ENCODE results near the gene RNF217.
"Not testable (repeated sequence)": the region's sequence is repeated elsewhere in the genome, so short reads cannot be mapped to it uniquely, and the experiment has no call there.

The RNF217 gene

DNA sequence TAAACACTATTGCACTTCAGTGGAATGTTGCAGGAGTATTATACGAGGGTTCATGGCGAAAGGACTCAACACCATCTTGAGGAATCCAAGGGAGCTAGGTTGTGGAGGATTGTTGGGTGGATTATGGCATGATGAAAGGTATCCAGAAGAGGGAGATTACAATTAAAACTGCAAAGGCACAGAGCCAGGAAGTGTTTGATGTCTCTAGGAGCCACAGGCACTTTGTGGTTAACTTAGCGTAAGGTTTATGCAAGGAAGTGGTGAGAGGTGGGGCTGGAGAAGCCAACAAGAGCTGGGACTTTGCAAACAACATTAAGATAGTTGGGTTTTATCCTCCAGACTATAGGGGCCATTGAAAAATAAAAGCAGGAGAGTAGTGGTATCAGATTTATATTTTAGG is 104.7 kb downstream of the RNF217 start:
- no peak for DNase-seq

DNA sequence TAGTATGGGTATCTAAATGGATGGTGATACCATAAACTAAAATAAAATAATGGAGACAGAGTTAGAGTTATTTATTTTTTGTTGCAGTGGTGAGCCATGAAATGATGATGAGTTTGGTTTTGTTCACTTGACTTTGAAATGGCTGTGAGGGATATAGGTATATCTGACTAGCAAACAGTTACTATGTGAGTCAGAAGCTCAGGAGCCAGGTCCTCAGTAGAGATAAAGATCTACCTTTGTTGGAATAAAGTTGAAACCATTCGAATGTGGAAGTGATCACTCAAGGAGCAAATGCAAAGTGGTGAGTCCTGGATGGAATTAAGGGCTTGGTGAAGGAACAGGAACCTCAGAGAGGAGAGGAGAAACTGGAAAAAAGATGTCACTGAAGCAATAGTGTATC is 105.3 kb downstream of the RNF217 start:
- DNase-seq, result no peak

DNA sequence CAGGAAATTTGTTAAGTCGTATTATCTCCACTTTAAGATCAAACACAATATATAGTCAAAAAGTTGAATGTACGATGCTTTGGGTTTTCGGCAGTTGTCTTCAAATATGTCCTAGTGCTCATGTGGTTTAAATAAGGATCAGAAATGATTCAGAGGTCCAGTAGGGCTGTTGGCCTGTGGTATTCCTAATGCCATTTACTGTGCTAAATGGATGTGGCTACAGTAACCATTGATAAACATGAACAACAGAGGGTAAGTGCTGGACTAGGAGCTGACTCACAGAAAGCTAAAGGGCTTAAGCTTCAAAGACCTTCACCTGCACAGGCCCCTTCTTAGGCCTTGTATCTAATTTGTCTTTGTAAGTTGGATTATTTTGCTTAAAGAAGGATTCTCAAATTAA is 110.8 kb downstream of the RNF217 start:
- DNase-seq, result no peak

DNA sequence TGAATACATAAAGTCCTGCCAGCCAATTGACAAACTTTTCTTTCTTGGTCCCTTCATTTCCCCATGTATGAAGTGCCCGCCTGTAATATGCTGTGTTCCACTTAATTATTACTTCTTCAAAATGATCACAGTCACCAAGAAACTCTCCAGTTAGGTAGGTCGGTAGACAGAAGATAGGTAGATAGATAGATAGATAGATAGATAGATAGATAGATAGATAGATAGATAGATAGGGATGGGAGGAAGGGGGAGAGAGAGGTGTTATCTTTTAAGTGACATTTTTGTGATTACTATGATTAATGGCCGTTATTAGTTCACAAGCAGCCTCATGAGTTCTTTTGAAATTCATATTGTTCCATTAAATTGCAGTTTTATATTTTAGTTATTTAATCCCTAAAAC is 111.9 kb downstream of the RNF217 start:
- DNase-seq, result no peak

DNA sequence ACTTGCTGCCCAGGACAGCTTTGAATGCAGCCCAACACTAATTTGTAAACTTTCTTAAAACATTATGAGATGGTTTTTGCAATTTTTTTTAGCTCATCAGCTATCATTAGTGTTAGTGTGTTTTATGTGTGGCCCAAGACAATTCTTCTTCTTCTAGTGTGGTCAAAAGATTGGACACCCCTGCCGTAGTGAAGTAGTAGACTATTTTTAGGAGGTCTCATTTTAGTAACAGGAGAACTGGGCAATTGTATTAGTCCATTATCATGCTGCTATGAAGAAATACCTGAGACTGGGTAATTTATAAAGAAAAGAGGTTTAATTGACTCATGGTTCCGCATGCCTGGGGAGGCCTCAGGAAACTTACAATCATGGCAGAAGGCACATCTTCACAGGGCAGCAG is 112.8 kb downstream of the RNF217 start:
- not testable (repeated sequence) for DNase-seq

DNA sequence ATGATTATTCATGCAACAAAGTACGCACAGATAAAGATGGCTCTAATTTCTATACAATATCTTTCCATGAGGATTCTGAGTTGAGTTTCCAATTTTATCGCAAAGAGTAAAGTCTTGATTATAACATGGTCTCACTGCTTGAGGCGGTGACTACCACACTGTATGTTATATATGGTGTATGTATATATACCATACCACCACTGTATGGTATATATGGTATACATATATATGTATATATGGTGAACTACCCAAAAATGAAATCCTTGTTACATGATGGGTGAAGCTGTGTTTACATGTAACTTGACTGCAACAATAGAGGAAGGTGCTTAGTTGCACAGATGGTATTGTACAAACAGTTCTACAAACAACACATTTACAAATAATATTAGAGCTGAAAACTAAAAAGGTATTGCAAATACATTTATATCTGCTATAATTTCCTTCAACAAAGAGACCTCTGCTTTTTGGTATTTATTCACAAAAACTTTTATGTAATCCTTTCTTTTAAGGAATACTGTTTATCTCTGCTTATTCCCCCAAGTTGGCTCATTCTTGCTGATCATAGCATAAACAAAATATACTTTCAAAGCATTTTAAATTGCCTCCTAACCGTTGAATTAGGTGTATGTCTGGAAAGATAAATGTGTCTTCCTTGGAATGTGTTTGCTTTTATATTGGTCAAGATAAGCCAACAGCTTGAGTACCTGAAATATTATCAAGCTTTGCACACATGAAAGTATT is 113.7 kb downstream of the RNF217 start:
- DNase-seq, result no peak

DNA sequence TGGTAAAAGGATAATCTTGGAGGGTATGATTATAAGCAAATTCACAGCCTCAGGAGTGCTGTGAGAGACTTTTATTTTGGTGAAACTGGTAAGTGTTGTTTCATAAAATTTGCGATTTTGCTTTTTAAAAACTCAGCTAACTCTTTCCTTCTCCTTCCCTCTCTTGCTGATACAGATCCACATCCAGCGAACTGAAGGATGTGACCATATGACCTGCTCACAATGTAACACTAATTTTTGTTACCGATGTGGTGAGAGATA is 114.2 kb downstream of the RNF217 start:
- DNase-seq, result no peak

DNA sequence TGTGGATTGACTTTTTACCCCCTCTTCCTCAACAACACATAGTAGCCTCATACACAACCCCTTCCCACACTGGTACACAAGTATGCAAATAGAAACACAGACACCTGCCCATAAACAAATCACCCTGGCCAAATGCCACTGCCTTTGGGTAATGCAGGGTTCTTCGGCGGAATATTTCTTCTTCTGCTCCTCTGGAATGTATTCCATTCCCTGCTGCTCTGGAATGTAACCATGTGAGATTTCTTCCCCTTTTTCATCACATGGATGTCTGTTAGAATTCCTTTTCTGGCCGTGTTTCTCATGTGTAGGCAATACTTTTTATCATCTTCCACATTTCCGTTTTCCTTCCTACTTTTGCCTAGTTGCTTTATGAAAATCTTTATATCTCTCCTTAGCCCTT is 115.2 kb downstream of the RNF217 start:
- DNase-seq, result no peak

DNA sequence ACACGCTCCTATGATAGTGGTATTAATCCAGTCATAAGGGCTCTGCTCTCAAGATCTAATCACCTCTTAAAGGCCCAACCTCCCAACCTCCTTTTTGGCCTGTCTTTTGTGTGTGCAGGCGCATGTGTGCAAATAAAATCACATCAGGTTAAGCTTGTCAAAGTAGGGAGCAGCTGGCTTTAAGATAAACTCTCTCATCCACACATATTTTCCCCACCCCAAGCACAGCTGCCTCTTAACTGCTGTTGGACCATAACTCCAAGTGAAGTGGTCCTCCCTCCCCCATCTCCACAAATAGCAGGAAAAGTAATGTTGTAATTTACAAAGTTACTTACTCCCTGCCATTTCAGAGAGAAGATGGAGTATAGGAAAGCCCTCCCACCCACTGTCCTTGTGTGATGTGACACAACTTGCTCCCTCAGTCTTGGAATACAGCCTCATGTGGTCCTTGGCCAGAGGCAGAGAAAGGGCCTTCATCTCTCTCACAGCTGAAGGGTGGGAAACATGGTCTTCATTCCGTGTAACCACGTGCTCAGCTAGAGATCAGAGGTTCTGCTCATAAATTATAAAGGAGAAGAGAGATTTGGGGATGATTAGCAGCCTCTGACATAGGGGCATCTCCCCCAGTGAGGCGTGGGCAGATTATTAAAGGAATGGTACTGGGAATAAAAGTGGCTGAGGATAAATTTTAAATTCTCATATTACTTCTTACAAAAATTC is 116.5 kb downstream of the RNF217 start:
- no peak for DNase-seq

DNA sequence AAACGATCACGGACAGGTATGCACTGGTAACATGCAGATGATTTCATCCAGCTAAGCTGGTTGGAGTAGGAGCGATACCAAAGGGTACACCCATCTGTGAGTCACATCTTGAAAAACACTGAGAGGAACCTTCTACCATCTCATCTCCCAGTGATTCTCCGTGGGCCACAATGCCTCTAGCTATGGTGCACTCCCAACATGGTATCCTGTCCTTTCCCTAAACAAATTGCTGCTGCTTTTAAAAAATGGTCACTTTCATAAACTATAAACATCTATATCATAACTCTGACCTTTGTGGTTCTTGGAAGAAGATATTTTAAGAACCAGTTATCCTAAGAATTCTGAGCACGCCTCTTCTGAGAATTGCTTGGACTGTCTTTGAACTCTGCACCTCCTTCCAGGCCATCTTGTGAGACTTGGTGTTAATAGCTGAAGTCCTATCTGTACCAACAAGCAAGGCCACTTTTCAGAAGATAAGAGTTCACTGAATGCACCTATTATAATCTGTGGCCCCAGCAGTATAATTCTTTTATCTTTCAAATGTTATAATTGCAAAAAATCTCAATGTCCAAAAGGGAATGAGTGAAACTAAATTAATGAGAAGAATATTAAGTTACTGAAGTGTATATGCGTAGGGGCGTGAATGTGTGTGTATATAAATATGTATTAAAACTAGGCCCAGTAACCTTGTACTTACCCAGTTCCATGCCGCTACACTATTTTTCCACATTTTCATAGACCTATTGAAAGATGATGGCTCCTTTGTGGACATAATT is 120.9 kb downstream of the RNF217 start:
- DNase-seq, result no peak

DNA sequence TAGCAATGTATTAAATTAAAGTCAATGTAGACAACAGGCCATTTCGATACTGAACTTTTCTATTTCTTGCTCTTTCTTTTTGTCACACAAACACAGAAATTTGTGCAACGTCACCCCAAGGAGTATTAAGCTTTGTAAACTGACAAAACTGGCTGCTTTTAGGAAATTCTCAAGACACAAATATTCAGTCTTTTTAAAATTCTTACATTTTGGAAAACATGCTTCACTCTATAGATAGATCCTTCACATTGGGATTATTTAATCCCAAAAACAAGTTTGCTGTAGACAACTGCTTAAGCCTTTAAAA is 121.4 kb downstream of the RNF217 start:
- DNase-seq, result no peak

DNA sequence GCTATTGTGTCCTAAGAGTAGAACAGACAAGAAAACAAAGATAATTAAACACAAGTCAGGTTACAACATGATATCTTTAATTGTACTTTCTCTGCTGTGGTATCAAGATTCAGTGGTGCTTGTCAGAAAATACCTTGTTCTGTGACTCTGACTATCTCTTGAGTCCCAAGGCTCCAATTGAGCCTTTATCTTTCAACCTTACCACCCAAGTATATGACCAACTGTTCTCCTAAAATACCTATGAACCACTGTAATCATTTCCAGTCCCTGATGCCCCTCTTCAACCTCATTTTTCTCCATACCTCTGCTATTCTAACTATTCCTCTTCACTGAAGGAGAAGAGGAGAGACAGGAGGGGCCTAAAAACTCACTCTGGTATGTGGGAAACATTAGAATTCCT is 124.5 kb downstream of the RNF217 start:
- no peak for DNase-seq

DNA sequence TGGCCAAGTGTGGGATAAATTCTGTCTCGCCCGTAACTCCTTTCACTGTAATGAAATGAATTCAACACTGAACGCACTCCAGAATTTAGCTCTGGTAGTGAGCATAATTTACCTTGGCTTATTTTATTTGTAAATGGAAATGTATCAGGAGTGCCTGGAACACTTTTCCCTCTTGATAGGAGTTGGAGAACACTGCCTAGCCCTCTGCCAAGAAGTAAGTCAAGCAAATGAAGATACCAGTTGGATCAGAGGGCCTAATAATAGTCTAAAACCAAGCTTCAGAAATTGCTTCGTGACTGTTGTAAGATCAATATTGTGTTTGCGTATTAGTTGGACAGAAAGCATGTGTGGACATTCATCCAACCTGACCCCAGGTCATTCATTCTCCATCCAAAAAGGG is 126.7 kb downstream of the RNF217 start:
- no peak for DNase-seq

DNA sequence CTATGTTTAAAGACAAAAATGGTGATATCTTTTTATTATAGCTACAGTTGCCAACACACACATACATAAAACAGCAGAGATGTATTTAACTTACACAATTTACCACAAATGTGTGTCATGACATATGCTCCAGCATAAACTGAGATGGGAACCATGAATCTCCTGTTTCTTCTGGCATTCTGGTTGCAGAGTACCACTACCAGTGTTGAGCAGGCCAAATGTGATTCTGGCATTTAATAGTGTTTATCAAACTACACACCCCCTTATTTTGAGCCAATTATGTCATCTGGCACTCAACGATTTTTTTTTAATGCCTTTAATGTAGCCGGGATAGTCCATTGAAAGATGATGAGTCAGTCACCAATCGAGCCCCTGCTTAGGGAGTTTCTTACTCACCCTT is 132.3 kb downstream of the RNF217 start:
- no peak for DNase-seq

DNA sequence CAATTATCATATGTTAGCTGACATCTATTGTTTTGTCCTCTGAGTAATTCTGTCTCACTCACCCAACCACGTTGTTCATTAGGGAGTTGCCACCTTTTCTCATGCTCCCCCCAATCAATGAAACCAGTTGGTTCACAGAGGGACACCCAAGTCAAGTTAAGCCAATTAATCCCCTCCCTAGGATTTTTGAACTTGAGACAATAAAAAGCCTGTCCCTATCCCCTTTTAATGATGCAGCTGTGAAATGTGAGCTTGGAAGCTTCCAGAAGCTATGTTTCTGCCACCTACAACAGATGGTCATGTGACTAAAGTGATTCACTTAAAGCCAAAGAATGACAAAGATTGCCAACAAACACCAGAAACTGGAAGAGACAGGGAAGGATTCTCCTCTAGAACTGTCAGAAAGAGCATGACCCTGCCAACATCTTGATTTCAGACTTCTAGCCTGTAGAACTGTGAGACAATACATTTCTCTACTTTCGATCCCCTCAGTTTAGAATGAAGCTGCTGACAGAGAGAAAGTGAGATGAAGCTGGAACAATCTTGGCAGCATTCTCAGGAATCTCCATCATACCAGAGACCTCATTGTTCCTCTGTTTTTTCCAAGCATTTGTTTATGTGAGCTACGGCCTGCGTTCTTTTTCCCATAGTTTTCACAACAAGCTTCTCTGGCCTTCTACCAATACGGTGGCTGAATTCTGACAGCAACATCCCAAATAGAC is 133.5 kb downstream of the RNF217 start:
- no peak for DNase-seq

DNA sequence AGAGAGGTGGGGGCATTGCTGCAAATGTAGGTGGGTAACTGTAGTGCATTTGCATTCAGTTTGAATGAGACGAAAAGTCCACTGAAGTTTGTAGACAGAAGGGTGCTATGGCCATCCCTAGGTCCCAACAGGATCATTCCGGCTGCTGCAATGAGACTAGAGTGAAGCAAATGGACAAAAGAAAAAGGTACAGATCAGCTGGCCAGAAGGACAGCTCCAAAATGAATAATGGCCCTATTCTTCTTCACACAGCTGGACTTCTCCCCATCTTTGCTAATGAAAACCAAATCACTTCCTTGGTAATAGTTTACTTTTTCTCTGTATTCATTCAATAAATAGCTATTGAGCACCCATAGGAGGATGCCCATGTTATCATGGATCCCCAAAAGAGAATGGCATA is 134.9 kb downstream of the RNF217 start:
- no peak for DNase-seq

DNA sequence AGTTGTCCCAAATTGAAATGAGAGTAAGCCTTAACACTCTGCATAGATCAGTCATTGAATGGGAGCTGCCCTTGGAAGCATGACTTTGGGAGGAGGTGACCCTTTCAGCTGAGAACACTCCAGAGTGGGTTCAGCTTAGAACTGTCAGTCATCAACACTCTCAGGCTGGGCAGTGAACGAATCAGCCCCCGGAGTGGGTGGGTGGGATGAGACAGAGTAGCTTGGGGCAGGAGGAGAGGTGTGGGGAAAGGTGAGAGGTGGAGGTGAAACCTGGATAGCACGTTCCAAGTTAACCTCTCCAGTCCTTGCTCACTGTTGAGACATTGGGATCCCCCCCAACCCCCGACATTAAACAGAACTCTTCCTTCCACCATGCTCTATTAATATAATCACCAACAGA is 136.0 kb downstream of the RNF217 start:
- no peak for DNase-seq

DNA sequence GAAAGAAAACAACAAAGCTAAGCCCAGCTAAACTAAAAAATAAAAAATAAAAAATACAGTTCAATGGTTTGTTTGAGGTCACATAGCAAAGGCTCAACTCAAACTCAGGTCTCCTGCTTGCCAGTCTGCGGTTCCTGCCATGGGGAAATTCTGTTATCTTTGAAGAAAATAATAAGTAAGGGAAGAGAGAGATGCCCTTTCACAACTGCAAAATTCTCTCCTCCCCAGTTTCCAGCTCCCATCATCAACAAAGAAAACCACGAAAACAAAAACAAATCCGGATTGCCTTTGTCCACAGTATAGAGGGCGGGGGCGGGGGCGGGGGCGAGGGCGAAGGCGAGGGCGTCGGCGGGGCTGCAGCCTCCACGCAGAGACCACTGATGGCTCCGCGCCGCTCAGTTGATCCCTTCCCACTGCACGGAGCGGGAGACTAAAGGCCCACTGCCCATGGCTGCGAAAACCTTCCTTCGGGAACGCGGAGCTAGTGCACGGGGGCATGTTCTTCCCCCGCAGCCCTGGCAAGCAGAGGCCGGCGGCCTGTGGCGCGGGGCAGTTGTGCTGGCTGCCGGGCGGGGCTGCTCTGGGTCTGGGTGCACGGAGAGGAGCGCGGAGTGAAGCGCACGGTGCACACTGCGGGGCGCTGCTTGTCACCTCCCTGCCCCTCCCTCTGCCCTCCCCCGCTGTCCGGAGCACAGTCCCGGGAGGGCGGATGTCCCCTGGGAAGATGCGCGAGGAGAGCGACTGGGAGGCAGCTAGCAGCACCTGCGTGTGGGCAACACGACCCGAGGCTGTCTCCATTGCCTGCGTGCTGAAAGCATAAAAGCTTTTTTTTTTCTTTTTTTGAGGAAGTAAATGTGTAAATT is 137.2 kb downstream of the RNF217 start:
- peak; percentile 63 for DNase-seq

DNA sequence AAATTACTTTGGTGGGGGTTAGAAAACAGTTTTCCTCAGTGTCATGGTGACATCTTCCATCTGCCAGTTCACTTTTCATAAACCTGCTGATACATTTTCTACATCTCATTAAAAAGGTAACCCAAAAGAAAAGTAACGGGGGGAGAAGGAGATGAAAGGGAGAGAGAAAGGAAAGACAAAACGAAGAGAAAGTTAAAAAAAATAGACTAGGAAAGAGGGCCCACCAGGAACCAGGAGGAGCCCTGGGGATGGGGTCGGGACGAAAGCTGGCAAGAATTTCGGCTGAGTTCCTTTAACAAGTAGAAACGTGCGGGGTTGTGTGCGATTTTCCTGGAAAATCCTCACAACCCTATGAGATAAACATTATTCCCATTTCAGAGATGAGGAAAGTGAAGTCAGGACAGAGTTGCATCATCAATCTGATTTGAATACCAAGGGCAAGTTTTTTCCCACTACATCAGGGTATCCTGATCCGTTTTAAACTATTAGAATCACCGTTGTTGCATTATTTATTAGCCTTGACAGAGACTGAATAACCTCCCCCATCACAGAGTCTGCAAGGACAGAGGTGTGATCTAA is 137.9 kb downstream of the RNF217 start:
- DNase-seq, result no peak

DNA sequence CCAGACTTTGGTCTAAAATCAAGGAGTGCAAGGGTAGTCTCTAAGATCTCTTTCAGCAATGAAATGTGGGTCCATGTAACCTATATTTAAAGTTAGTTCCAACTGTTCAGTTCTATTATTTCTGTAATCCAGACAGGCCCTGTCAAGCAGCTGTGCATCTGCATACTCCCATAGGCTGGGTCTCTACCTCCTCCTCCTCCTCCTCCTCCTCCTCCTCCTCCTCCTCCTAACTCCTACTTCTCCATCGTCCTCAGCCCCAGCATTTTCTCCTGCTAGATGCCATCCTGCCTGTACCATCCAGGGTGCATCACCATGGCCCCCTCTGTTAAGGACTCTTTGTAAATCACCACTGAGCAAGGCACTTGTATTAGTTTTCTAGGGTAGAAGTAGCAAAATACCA is 138.9 kb downstream of the RNF217 start:
- DNase-seq, result no peak

DNA sequence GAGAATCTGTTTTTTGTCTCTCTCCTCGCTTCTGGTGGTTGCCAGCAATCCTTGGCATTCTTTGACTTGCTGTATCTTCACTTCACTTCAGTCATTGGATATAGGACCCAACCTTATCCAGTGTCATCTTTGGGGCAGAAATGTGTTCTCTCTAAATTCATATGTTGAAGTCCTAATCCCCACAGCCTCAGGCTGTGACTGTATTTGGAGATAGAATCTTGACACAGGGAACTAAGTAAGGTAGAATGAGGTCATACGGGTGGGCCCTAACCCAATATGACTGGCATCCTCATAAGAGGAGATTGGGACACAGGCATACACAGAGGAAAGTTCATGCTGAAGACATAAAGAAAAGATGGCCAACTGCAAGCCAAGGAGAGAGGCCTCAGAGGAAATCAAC is 139.4 kb downstream of the RNF217 start:
- DNase-seq, result no peak

DNA sequence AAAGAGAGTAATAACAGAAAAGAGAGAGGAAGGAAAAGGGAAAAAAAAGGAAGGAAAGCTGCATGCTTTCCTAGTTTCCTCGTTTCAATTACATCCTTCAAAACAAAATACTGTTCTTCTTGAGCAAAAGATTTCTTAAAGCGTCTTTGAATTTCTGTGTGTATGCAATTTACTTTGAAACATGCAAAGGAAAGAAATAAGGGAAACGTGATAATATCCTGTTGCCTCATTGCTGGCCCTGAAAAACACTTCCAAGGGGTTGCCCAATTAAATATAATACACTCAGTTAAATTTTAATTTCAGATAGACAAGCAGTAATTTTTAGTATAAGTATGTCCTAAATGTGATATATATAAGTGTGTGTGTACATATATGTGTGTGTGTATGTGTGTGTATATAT is 140.2 kb downstream of the RNF217 start:
- DNase-seq, result no peak

DNA sequence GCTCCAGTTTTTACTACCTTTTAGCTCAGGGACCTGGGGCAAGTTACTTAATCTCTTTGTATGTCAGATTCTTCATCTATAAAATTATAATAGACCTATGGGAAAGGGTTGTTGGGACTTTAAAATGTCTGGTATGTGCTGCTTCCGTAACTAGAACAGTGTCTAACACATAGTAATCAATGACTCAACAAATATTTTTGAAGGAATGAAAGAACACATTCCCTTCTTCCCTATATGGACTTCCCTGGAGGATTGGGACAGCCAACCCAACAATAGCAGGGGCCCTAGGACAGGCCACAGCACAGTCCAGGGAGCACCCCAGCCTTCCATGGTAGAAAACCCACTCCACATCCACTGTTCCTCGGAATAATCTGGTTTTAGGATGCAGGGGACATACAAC is 140.7 kb downstream of the RNF217 start:
- DNase-seq, result no peak

Measured in NCI-H1105 (cell line).